Endometrial microvascular endothelial cells (primary cell): ENCODE results near the gene VEZF1. TPM values are rescaled to one million over a fixed set of nuclear protein-coding genes. Genes with fewer than 3 reads are reported as not detected.
"Not testable (repeated sequence)": the region's sequence is repeated elsewhere in the genome, so short reads cannot be mapped to it uniquely, and the experiment has no call there.

Source experiments
- in situ Hi-C: cut with HindIII; loops from 2 replicates; pipeline ENCODE4 v1.10.0; 2017; ENCODE audit warnings: low sequenced_read_pairs, low pct_unique_long_range_greater_than_20kb; ENCODE audit errors: inconsistent ontology term
- total RNA-seq: library from RNA; depleted of rRNA; stranded (reverse); fragments of >200 nt; gene quantifications from one replicate; pipeline ENCODE4 v1.2.3, GENCODE V29; 2015; ENCODE audit errors: inconsistent ontology term

VEZF1 gene
- total RNA-seq, 1 donor from 2014 or later = 44.7 TPM

- in situ Hi-C loops = no loop called here
Observed at GRCh38 chr17:57982452-57983170, 5.4 kb downstream of the VEZF1 start.

DNA sequence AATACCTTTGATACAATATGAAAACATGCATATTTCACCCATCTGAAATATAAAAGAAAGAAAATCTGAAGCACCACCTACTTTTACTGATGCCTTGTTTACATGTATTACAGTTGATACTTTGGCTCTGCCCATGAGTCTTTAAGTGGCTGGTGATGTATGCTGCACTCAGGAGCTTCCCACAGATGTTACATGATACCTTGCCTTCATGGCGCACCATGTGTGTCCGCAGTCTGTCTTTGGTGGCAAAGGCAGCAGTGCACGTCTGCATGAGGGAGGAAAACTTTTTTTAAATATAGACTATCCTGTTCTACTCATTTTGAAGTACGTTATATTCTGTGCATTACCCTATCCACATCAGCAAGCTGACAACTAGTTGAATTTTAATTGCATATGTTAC lies 7.5 kb downstream of the VEZF1 start:
- in situ Hi-C loops = no loop called here

DNA sequence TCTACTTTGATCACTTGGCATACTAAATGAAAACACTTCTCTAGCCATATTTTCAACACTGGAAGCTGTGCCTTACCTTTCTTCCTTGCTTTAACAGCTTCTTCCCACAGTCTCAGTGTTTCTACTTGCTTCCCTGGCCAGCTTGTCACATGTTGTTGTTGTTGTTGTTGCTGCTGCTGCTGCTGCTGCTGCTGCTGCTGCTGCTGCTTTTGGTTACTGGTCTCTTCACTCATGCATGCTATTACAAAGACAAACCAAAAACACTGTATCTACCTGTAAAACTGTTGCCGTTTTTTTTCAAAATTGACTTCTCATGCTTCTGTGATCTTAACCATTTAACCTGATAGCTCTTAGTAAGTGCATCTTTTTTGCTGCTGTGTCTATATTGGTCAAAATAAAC lies 9.0 kb downstream of the VEZF1 start:
- in situ Hi-C loops = no loop called here

DNA sequence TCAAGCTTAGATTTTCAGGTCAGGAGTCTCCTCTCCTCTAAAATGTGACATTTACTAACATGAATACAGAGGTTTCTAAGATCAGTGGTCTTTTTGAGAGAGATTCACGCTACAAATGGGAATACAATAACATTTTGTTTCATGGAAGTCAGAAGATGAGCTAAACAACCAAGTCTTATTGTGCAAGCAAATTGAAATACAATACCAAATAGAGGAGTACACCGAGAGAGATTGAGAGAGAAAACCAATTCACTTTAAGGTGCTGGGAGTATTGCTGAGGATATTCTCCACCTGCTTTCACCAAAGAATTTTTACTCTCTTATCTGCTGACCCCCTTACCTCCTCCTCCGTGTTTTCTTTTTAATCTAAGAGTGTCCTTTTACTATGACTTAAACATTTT lies 11.5 kb downstream of the VEZF1 start:
- in situ Hi-C loops = no loop called here

DNA sequence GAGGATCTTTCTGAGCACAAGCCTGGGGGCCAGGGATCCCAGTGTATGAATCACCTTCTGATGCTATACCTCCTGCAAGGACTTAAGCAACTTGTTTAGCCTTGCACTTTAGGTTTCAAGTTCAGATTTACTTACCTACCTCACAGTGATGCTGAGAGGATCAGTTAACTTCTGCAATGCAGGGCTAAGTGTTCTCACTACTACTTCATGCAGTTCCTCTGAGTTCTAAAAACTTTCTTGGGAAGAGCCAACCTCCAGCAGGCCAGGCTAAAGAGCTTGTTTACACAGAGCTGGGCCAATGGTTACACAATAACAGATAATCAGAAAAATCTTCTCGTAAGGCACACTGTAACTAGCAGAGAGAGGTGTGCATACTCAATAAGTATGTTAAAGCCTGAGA lies 13.0 kb downstream of the VEZF1 start:
- in situ Hi-C loops = no loop called here

DNA sequence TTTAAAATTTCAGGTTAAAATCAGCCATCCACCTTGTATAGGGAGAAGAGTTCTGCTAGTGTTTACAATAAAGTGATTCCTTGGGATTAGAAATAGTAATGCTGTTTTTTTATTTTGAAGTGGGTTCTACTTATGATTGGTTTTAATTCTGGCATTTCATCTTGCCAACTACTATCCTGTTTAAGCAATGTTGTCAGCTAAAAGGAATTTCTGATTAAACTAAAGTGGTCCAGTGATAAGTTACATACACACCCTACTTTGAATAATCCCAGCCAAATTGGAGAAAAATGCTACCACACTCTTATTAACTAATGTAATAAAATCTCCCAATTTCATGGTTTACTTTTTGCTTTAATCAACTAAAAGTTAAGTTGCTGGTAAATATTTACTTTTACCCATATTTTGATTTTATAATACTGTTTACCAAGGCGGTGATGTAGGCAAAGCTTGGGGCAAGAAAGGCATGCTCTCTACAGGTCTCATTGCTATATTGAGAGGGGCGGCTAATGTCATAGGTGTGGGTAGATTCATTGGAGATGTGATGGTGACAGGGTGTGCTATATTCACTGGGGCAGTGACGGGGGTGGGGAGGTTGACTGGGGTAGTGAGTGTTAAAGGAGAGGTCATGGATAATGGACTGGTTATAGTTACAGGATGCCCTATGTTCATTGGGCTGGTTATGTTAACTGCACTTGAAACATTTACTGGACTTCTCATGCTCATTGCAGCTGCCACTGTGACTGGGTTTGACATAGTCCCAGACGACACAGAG lies 13.8 kb downstream of the VEZF1 start:
- in situ Hi-C loops = not testable (repeated sequence)

DNA sequence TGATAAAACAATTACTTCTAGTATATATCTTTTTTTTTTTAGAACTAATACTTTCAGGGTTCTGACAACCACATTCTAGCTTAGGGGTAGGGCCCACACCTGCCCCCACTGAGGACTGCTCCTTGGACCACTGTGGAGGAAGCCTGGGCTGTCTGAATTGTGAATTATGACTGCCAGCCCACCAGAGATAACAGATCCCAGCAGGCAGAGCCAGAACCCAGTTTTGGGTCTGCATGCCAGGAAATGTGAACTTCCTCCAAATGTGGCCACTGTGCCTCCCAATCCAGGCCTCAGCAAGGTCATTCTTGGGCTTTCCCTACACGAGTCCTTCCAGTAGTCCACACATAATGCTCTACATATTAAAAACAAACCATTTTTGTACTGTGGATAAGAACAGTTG lies 15.9 kb downstream of the VEZF1 start:
- in situ Hi-C loops = no loop called here

DNA sequence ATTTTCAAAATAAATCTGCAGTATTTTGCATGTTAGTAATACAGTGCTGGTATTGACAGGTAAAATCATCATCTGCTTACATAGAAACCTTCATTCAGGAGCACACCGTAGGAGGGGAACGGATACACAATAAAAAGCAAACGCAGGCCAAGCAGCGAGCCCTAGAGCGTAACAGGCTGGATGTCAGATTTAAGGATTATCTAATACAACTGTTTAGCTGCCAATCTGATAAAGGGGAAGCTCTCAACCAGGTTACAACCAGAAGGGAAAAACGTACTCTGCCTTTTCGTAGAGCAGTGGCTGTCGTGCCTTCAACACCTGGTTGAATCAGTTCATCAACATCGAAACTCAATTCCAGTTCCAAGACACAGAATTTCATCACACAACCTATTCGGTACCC lies 16.5 kb downstream of the VEZF1 start:
- in situ Hi-C loops = no loop called here

GRCh38 chr17:57970710-57971109 lies 17.3 kb downstream of the VEZF1 start:
- in situ Hi-C loops = no loop called here

- in situ Hi-C loops = no loop called here
Observed at GRCh38 chr17:57968456-57968855, 19.6 kb downstream of the VEZF1 start.

GRCh38 chr17:57966875-57967274 lies 21.2 kb downstream of the VEZF1 start:
- in situ Hi-C loops = no loop called here

- in situ Hi-C loops = no loop called here
Observed at GRCh38 chr17:57966246-57966645, 21.8 kb downstream of the VEZF1 start.

DNA sequence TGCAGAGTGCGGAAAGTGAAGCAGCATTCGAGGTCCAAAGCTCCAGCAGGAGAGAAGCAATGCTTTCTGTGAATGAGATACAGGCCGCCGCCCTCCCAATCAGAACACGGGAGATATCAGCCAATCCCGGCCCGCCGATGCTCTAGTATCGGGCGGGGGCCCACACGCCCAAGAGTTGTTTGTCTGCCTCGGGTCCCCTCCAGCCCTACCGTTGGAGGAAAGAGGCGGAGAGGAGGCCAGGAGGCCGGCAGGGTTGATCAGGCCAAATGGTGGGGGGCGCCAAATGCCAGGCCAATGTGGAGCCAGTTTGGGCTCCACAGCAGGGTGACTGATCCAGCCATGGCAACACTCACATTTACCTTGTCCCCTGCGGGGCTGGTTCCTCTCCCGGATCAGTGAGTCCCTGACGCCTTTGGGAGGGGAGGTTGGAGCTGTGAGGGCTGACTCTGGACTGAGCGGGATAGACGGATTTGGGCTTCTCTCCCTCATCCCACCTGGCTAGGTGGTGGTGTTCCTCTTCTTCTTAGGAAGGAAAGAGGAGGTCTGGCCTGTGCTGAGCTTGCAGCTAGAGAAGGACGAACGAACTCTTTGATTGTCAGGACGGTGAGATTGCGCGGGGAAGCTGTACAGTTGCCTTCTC lies 22.4 kb downstream of the VEZF1 start:
- in situ Hi-C loops = no loop called here

GRCh38 chr17:57963149-57963511 lies 24.9 kb downstream of the VEZF1 start:
- in situ Hi-C loops = no loop called here

DNA sequence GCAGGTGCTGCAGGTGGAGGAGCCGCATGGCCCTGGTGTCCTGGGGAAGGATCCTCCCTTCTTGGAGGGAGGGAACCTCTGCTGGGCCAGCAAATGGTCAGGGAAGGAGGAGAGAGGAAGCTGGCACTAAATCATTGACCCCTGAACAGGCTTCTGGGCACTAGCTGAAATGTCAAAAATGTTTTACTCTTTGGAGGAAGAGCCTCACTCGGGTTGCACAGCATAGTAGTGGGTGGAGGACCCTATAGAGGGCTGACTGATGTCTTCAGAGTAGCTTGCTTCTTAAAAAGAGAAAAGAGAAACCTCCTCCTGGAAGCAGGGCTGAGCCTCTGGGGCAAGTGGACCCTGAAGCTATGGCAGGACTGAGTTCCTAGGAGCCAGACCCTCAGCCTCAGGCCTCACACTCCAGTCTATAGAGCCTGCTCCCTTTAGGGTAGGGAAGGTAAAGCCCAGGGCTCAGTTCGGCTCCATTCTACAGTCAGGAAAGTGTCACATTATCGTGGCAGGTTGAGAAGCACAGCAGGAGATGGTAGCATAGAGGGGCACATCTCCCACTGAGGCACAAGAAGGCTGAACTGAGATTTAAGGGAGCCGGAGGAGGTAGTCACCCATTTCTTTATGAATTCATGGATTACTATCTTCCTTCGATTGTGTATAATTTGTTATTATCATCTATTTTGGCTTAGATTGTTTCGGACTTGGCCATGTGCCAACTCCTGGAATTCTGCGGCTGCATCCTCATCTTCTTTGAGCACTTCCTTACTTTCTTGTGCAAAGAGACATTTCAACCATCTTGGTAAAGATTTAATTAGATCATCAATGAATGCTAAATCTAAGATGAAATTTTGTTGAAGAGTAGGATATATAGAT lies 25.5 kb downstream of the VEZF1 start:
- in situ Hi-C loops = no loop called here

DNA sequence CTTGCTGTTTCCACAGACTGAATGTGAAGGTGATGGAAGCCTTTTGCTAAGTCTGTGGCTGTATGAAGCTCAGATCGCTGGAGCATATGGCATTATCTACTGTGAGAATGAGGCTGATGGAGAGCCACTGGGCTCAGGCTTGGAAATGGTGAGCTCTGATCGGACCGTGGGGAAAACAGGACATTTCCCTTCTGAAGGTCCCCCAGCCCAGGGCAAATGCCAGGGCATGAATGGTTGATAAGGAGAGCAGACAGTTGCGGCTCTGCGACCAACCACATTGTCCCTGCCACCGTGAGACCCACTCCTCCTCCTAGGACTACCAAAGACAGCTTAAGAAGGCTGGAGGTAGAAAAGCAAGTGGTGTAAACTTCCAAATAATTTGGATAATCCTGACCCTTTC lies 28.1 kb downstream of the VEZF1 start:
- in situ Hi-C loops = no loop called here

DNA sequence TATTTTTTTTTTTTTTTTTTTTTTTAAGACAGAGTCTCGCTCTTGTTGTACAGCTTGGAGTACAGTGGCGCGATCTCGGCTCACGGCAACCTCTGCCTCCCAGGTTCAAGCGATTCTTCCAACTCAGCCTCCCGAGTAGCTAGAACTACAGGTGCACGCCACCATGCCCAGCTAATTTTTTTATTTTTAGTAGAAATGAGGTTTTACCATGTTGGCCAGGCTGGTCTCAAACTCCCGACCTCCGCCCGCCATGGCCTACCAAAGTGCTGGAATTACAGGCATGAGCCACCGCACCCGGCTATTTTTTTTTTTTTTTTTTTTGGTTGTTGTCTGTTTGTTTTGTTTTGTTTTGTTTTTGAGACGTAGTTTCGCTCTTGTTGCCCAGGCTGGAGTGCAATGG lies 29.7 kb downstream of the VEZF1 start:
- in situ Hi-C loops = not testable (repeated sequence)

DNA sequence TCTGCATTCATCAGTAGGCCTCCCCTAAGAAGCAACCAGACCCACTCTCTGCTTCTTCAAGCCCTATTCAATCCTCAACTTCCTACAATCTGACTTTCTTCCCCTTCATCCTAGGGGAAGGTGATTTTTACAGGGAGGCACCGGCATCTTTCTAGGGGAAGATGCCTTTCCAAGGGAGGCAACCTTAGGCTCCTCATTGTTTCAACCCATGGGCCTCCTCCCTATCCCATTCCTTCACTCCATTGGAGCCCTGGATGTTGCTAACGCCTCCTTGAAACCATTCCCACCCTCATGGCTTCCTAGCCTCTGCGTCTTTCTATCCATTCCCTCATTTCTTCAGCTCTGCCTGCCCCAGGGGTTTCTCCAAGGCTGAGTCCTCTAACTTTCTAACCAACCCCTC lies 30.2 kb downstream of the VEZF1 start:
- in situ Hi-C loops = no loop called here

DNA sequence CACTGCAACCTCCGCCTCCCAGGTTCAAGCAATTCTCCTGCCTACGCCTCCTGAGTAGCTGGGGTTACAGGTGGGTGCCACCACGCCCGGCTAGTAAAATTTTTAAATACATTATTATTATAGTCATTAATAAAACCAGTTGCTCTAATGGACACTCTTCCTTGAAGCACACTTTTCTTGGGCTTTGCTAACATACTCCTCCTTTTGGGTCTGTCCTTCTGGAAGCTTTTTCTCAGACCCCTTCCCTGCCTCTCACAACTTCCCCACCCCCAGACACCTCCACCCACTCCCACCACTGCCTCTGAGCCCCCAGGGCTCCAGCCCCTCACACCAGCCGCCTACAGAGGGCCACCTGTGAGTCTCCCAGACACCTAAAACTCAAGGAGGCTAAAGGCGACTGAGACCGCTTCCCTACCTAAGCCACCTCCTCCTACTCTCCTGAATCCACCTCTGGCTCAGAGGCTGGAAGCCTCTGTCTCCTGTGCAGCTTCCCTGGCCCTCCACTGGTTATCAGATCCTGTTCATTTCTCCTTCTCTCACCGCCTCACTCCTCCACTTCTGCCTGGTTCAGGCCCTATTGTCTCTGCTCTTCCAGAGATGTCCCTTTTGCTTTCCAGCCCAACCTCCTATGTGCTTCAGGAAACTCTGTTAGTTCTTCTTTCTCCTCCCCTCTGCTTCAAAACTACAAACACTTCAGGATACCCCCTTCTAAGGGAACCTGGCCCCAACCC lies 30.8 kb downstream of the VEZF1 start:
- in situ Hi-C loops = no loop called here
